Measurements from ENCODE around the gene GLI1.

The GLI1 gene

GRCh38 chr12:57461917-57462250 lies 2.3 kb downstream of the GLI1 start:
- DNase-seq, result no peak

- peak; percentile 91 for DNase-seq
Observed at GRCh38 chr12:57462251-57462911, 2.8 kb downstream of the GLI1 start.

- DNase-seq, result no peak
Observed at GRCh38 chr12:57462912-57463253, 3.3 kb downstream of the GLI1 start.

GRCh38 chr12:57464569-57464968 lies 5.0 kb downstream of the GLI1 start:
- DNase-seq, result no peak

- DNase-seq, result no peak
Observed at GRCh38 chr12:57465030-57465746, 5.6 kb downstream of the GLI1 start.

- no peak for DNase-seq
Observed at GRCh38 chr12:57465747-57466505, 6.3 kb downstream of the GLI1 start.

- no peak for DNase-seq
Observed at GRCh38 chr12:57467212-57467874, 7.8 kb downstream of the GLI1 start.

- no peak for DNase-seq
Observed at GRCh38 chr12:57467915-57468314, 8.3 kb downstream of the GLI1 start.

- no peak for DNase-seq
Observed at GRCh38 chr12:57469296-57470164, 9.9 kb downstream of the GLI1 start.

- no peak for DNase-seq
Observed at GRCh38 chr12:57470286-57470969, 10.8 kb downstream of the GLI1 start.

- no peak for DNase-seq
Observed at GRCh38 chr12:57470970-57471656, 11.5 kb downstream of the GLI1 start.

GRCh38 chr12:57471661-57472060 lies 12.1 kb downstream of the GLI1 start:
- DNase-seq, result no peak

GRCh38 chr12:57472391-57472790 lies 12.8 kb downstream of the GLI1 start:
- no peak for DNase-seq

- DNase-seq, result no peak
Observed at GRCh38 chr12:57473392-57473791, 13.8 kb downstream of the GLI1 start.

- no peak for DNase-seq
Observed at GRCh38 chr12:57473886-57474285, 14.3 kb downstream of the GLI1 start.

GRCh38 chr12:57474430-57474829 lies 14.8 kb downstream of the GLI1 start:
- no peak for DNase-seq

GRCh38 chr12:57474862-57475261 lies 15.3 kb downstream of the GLI1 start:
- DNase-seq, result no peak

- DNase-seq, result no peak
Observed at GRCh38 chr12:57475271-57476161, 15.9 kb downstream of the GLI1 start.

GRCh38 chr12:57476162-57476992 lies 16.8 kb downstream of the GLI1 start:
- no peak for DNase-seq
